Measurements from ENCODE around the gene VGLL4.
"Not testable (repeated sequence)": the region's sequence is repeated elsewhere in the genome, so short reads cannot be mapped to it uniquely, and the experiment has no call there.

The VGLL4 gene

GRCh38 chr3:11526121-11526520 is 117.6 kb downstream of the VGLL4 start:
- not testable (repeated sequence) for DNase-seq

- no peak for DNase-seq
These were observed 120.1 kb downstream of the VGLL4 start for GRCh38 chr3:11523572-11524101.

- DNase-seq, result peak; percentile 34
These were observed 120.7 kb downstream of the VGLL4 start for GRCh38 chr3:11522953-11523571.

GRCh38 chr3:11522398-11522715 is 121.4 kb downstream of the VGLL4 start:
- DNase-seq, result no peak

GRCh38 chr3:11521167-11521566 is 122.5 kb downstream of the VGLL4 start:
- DNase-seq, result no peak

- DNase-seq, result no peak
These were observed 126.1 kb downstream of the VGLL4 start for GRCh38 chr3:11517601-11518000.

DNA sequence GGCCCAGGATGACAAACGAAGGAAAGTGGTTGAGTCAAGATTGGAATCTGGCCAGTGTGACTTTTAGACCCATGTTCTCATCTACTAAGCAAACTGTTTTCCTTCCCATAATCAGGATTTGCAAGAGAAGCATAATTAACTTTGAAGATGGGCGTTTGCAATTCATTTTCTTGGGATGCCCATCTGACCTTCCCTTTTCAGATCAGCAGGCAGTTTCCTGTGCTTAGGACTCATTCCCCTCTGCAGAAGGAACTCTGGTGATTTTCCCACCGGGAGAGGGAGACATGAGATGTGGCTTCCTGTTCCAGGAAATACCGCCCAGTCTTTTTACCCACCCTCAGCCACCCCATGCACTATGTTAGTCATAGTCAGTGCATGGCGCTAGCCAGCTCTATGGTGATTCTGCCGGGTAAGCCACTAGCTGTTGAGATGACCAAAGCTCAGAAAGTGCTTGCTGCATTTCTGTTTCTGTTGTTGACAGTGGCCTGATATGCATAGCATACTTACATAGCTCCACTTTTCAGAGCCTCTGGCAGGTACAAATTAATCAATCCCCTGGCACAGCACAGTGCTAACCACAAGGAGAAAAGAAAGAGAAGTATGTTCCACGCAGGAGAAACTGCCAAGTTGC is 129.4 kb downstream of the VGLL4 start:
- peak; percentile 88 for DNase-seq

GRCh38 chr3:11513817-11514135 is 129.9 kb downstream of the VGLL4 start:
- no peak for DNase-seq

- not testable (repeated sequence) for DNase-seq
These were observed 130.4 kb downstream of the VGLL4 start for GRCh38 chr3:11513125-11513816.

DNA sequence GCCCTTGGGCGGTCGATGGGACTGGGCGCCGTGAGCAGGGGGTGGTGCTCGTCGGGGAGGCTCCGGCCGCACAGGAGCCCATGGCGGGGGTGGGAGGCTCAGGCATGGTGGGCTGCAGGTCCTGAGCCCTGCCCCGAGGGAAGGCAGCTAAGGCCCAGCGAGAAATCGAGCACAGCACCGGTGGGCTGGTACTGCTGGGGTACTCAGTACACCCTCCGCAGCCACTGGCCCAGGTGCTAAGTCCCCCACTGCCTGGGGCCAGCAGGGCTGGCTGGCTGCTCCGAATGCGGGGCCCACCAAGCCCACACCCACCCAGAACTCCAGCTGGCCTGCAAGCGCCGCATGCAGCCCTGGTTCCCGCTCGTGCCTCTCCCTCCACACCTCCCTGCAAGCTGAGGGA is 132.1 kb downstream of the VGLL4 start:
- not testable (repeated sequence) for DNase-seq

DNA sequence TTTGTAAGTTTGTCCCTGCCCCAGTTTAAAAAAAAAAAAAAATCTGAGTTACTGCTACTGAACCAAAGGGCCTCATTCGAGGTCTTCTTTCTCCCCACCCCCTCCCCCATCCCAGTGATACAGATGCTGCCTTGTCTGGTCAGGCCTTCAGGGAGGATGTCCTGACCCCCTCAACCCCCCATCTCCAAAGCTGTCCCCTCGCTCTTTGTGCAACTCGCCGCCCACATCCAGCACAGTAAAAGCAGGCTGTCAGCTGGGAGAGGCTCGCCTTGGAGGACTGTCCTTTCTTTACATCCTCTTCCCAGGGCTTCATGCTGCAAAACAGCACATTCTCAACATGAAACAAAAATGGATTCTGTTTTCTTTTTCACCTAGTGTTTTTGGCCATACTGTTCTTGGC is 133.4 kb downstream of the VGLL4 start:
- DNase-seq, result no peak

- no peak for DNase-seq
These were observed 133.7 kb downstream of the VGLL4 start for GRCh38 chr3:11510001-11510340.

DNA sequence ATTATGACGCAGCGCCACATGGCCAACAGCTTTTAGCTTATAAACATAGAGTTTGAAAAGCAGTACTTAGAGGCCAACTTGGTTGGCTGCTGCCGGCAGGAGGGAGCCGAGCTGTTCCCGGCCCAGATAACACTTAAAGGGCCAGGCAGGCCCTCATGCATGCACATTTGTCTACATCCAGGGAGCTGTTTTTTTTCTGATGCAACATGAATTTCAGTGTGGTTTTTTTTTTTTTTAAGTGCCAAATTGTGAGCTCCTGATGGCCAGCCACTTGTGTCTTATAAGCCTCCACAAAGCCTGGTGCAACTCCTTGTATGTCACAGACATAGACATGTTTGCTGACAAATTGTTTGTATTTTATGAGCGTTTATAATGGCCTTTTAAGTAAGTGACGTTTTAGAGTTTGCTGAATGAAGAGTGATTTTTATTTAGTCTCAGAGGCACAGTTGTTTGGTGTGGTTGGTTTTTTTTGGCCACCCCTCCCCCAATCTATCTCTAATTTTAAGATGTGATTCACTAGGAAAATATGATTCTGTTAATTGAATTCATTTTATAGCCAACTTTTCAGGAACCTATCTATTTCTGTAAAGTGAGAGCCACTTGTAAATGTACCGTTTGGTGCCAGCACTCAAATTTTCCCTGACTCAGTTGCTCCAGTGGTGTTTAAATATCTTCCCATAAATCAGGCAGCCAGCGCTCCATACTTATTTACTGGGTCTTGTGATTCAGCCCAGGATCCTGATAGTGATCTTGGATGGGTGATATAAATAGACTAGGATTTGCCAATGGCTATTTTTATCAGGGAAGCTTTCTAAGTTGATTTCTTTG is 134.3 kb downstream of the VGLL4 start:
- peak; percentile 94 for DNase-seq

DNA sequence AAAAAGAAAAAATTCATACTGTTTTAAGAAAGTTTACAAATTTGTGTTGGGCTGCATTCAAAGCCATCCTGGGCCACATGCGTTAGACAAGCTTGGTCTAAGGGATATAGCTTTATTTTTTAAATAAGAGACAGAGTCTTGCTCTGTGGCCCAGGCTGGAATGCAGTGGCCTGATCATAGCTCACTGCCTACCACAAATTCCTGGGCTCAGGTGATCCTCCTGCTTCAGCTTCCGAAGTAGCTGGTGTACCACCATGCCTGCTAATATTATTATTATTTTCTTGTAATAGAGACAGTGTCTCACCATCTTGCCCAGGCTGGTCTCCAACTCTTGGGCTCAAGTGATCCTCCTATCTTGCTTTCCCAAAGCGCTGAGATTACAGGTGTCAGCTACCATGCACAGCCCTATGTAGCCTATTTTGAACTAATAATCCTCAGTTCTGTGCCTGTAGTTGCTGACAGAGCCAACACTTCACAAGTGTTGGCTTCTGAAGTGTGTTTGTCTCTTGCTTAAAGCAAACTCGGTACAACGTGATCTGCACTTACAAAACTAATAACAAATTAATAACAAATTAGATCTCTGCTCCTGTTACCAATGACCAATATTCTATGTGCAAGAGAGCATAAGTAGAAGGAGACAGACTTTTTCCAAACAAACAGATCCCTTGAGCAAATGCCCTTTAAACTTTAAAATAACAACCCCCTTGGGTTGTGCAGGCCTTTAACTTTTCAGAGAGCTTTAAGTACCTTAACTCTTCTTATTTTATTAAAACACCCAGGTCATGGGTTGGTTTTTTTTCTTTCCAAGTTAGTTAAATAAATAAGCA is 135.2 kb downstream of the VGLL4 start:
- DNase-seq, result no peak

- no peak for DNase-seq
These were observed 136.0 kb downstream of the VGLL4 start for GRCh38 chr3:11507719-11508118.

All from fibroblast of skin of abdomen (primary cell).